Thymus (tissue), 11 donors: Measurements from ENCODE around the gene MAN2A2. TPM values are rescaled to one million over a fixed set of nuclear protein-coding genes. Genes with fewer than 3 reads are reported as not detected.

Experiments used
- DNase-seq, 9 donors: peaks; one replicate each; pipeline ENCODE4 v3.0.0-alpha.2; 2013; ENCODE audit warnings: low spot score in 9 of 9, low read depth in 6 of 9, missing footprints in 1 of 9
- H3K27ac ChIP-seq, 2 donors: one replicate each; pipeline ENCODE4 v1.5.1; 2013; ENCODE audit warnings: control low read depth in 1 of 2, low read depth in 1 of 2, low read length in 1 of 2, mild to moderate bottlenecking in 1 of 2, moderate library complexity in 1 of 2
- H3K27me3 ChIP-seq, 2 donors: one replicate each; pipeline ENCODE4 v1.5.1; 2013; ENCODE audit warnings: low read length in 1 of 2; ENCODE audit not compliant: control insufficient read depth in 2 of 2, insufficient read depth in 1 of 2
- H3K36me3 ChIP-seq, 2 donors: one replicate each; pipeline ENCODE4 v1.5.1; 2013; ENCODE audit warnings: low read length in 1 of 2, mild to moderate bottlenecking in 1 of 2, moderate library complexity in 1 of 2; ENCODE audit not compliant: control insufficient read depth in 2 of 2, insufficient read depth in 2 of 2
- H3K4me1 ChIP-seq, 2 donors: one replicate each; pipeline ENCODE4 v1.5.1; 2013; ENCODE audit warnings: low read length in 2 of 2; ENCODE audit not compliant: control insufficient read depth in 2 of 2, insufficient read depth in 2 of 2
- H3K4me3 ChIP-seq, 2 donors: one replicate each; pipeline ENCODE4 v1.5.1; 2013; ENCODE audit warnings: low read length in 2 of 2, control low read depth in 1 of 2, mild to moderate bottlenecking in 1 of 2
- H3K9me3 ChIP-seq, 2 donors: one replicate each; pipeline ENCODE4 v1.5.1; 2013; ENCODE audit warnings: low read length in 1 of 2, mild to moderate bottlenecking in 1 of 2; ENCODE audit not compliant: control insufficient read depth in 2 of 2, insufficient read depth in 1 of 2
- WGBS: extraction: QIAGEN DNeasy Blood & Tissue Kit; methylation state at CpG from one replicate; pipeline ENCODE4 v1.1.7; 2013; 5-methylcytosine and 5-hydroxymethylcytosine counted together
- polyA plus RNA-seq: library from polyadenylated mRNA; stranded (reverse); fragments of 200-250 nt; gene quantifications from one replicate; pipeline ENCODE4 v1.2.3, GENCODE V29; 2013
- total RNA-seq: library from RNA; stranded (reverse); fragments of 120-200 nt; gene quantifications from one replicate; pipeline ENCODE4 v1.2.4, GENCODE V29; 2013
- donor health status: healthy.

MAN2A2 gene
- total and polyA plus RNA-seq, 2 donors = 8.3 to 46.5 TPM

DNA sequence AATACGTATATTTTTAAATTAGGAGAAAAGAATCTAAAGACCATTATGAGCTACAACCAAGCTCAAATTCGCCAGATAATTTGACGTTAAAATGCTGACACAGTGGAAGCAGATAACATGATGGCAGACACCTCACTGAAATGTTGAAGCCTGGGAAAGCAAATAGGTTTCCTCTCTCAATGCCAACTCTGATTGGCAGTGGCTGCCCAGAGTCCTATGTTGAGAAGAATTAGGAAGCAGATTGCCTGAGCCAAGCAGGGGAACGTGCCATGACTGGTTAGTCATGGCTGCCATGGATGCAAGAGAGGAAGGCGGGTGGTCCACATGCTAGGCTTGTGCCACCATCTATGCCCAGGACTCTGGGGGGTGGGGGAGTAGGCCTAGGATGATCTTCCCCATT lies 35.2 kb downstream of the MAN2A2 start:
- WGBS = 98% methylated on average over 5 of the region's 5 CpGs
- no peak for DNase-seq
- Histone ChIP-seq H3K4me1 (peaks cover 17 to 26% of the 10 kb centered on the region in 2 donors), H3K36me3 (peaks cover 41 to 47% of the 10 kb centered on the region in 2 donors), H3K27me3 (no peaks in the 10 kb centered on the region), H3K9me3 (peaks cover 0 to 4% of the 10 kb centered on the region in 2 donors), H3K27ac (no peak overlapping the region), H3K4me3 (no peak overlapping the region)

DNA sequence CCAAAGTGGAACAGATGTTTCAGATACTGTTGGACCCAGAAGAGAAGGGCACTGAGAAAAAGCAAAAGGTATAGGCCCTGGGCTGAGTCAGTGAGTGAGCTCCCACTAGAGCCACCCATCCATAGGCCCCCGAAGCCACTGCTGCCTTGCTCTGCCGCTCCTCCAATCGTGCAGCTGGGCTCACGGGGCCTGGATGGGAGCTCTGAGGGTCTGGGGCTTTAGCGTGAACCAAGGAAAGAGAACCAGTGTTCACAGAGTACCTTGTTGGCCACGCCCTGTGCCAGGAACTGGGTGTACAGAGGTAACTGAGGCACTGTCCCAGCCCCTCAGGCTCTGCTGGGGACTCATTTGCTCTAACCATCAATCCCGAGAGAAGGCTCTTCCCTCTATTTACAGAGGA lies 36.7 kb downstream of the MAN2A2 start:
- WGBS = 76% methylated on average over 7 of the region's 7 CpGs
- H3K4me1 ChIP-seq = peaks cover 11 to 14% of the 10 kb centered on the region in 2 donors
- peaks cover 0 to 4% of the 10 kb centered on the region in 2 donors for H3K9me3 ChIP-seq
- DNase-seq = no peak
- H3K4me3 ChIP-seq = no peak overlapping the region
- H3K36me3 ChIP-seq = peaks cover 53 to 57% of the 10 kb centered on the region in 2 donors
- no peaks in the 10 kb centered on the region for H3K27me3 ChIP-seq
- H3K27ac ChIP-seq = no peak overlapping the region

DNA sequence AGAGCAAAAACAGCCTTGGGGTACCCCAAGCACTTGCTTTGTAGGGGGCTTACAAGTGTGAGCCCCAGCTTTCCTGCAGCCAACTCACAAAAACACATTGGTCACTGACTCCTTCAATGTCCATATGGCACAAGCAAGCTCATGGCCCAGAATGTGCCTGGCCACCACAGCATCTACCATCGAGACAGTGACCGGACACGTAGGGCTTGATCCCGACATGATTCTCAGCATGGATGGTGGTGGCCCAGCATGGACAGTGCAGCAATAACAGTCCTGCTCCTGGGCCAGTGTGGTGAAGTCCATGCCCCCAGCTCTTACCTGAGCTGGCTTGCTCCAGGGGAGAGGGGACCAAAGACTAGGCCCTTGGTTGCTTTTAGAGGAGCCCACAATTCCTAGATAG lies 37.9 kb downstream of the MAN2A2 start:
- whole genome bisulfite sequencing = 98% methylated on average over 4 of the region's 4 CpGs
- peaks cover 60 to 61% of the 10 kb centered on the region in 2 donors for H3K36me3 ChIP-seq
- peaks cover 0 to 5% of the 10 kb centered on the region in 2 donors for H3K9me3 ChIP-seq
- H3K27me3 ChIP-seq = no peaks in the 10 kb centered on the region
- DNase-seq = no peak
- no peak overlapping the region for H3K4me3 ChIP-seq
- H3K4me1 ChIP-seq = peaks cover 3 to 5% of the 10 kb centered on the region in 2 donors
- H3K27ac ChIP-seq = no peak overlapping the region

DNA sequence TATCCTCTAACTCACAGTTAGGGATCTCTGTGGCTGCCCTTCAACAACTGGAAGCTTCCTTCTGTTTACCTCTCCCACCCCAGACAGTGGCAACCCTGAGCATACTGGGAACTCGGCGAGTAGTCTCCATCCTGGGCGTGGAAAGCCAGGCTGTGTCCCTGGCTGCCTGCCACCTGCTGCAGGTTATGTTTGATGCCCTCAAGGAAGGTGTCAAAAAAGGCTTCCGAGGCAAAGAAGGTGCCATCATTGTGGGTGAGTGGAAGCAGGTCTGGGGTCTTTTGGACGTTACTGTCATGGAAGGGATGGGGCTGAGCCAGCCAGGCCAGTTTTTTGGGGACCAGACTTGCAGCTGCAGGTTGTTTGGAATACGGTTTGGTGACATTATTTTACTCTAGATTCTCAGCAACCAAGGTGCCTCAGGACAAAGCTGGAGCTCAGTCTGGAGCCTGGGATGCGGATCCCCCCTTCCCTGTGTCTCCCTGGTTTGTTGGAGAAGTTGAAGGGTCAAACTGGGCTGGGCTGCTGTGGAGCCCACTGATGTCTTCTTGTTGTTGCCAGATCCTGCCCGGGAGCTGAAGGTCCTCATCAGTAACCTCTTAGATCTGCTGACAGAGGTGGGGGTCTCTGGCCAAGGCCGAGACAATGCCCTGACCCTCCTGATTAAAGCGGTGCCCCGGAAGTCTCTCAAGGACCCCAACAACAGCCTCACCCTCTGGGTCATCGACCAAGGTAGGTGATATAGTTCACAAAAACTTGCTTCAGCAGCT lies 39.4 kb downstream of the MAN2A2 start:
- Histone ChIP-seq H3K36me3 (peaks cover 71 to 74% of the 10 kb centered on the region in 2 donors), H3K27ac (no peak overlapping the region), H3K4me3 (no peak overlapping the region), H3K4me1 (no peaks in the 10 kb centered on the region), H3K27me3 (no peaks in the 10 kb centered on the region), H3K9me3 (peaks cover 0 to 5% of the 10 kb centered on the region in 2 donors)
- WGBS = 98% methylated on average over 12 of the region's 12 CpGs
- no peak for DNase-seq

DNA sequence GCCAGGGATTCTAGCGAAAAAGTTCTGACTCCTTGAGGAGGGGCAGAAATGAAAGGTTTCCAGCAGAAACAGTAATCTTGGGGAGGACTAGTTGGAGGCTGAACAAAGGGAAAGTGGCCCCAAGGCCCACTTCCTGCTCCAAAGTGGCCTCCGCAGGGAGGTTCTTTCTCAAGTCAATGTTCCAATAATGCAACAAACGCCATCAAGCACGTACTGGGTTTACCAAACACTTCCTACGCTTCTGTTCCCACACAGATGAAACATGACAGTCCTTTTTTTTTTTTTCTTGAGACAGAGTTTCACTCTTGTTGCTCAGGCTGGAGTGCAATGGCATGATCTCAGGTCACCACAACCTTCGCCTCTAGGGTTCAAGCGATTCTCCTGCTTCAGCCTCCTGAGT lies 42.0 kb downstream of the MAN2A2 start:
- Histone ChIP-seq H3K4me3 (no peak overlapping the region), H3K27me3 (no peaks in the 10 kb centered on the region), H3K9me3 (peaks cover 0 to 5% of the 10 kb centered on the region in 2 donors), H3K27ac (no peak overlapping the region), H3K36me3 (peaks cover 82 to 83% of the 10 kb centered on the region in 2 donors), H3K4me1 (no peaks in the 10 kb centered on the region)
- 93% methylated on average over 7 of the region's 7 CpGs for WGBS
- DNase-seq = no peak

DNA sequence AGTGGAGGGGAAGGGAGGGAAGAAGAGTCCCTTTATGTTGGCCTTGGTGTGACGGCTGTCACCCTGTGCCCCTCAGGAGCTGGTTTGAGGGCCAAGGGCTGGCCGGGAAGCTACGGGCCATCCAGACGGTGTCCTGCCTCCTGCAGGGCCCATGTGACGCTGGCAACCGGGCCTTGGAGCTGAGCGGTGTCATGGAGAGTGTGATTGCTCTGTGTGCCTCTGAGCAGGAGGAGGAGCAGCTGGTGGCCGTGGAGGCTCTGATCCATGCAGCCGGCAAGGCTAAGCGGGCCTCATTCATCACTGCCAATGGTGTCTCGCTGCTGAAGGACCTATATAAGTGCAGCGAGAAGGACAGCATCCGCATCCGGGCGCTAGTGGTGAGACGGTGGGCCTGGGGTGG lies 43.4 kb downstream of the MAN2A2 start:
- no peak for DNase-seq
- Histone ChIP-seq H3K4me3 (no peak overlapping the region), H3K9me3 (peaks cover 0 to 5% of the 10 kb centered on the region in 2 donors), H3K36me3 (peaks cover 78% of the 10 kb centered on the region in 2 donors), H3K4me1 (no peaks in the 10 kb centered on the region), H3K27ac (no peak overlapping the region), H3K27me3 (no peaks in the 10 kb centered on the region)
- WGBS = 99% methylated on average over 16 of the region's 16 CpGs

DNA sequence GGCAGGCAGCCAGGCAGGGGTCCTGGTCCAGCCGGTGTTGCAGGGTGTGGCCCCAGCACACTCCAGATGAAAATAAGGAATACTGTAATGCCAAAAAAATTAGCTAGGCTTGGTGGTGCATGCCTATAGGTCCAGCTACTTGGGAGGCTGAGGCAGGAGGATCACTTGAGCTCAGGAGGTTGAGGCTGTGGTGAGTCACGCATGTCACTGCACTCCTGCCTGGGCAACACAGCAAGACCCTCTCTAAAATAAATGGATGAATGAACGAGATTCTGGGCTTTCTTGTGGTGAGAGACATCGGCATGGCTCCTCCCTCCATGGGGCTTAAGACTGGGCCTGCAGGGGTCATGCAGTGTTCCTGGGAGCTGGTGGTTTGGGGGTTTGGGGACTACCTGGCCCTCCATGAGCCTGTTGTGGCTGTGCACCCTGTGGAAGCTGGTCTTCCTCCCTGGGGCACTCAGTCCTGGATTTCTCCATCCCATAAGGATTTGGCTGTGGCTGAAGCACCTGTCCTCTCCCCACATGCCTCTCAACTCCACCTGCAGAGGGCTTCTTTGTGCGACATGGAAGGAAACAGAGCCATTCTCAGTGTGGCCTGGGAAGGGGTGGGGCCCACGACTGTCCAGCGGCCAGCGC lies 44.0 kb downstream of the MAN2A2 start:
- WGBS = 91% methylated on average over 8 of the region's 8 CpGs
- Histone ChIP-seq H3K4me1 (no peaks in the 10 kb centered on the region), H3K27ac (no peak overlapping the region), H3K4me3 (no peak overlapping the region), H3K36me3 (peaks cover 78 to 80% of the 10 kb centered on the region in 2 donors), H3K27me3 (no peaks in the 10 kb centered on the region), H3K9me3 (peaks cover 0 to 5% of the 10 kb centered on the region in 2 donors)
- no peak for DNase-seq

DNA sequence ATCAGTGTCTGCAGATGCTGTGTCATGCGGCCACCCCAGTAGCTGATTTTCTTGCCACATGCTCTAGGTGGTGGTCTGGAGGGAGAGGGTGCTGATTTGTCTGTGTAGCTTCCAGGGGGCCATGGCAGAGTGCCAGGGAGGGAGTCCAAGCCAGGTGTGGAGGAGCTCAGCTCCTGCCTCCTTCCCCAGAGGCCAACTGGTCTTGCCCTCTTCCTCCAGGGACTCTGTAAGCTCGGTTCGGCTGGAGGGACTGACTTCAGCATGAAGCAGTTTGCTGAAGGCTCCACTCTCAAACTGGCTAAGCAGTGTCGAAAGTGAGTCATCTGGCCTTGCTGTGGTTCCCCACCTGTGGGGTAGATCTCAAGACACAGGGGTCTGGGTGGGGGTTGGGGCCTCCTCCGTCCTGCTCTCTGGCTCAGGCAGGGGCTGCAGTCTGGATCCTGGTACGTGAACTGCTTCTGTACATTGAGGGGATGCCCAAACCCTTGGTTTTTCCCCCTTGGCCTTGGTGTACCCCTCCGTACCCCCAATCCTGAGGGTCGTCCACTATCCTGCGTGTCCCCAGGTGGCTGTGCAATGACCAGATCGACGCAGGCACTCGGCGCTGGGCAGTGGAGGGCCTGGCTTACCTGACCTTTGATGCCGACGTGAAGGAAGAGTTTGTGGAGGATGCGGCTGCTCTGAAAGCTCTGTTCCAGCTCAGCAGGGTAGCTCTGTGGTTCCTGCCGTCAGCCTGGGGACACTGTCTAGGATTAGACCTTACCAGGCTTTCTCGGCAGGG lies 44.7 kb downstream of the MAN2A2 start:
- peaks cover 0 to 5% of the 10 kb centered on the region in 2 donors for H3K9me3 ChIP-seq
- H3K4me1 ChIP-seq = no peaks in the 10 kb centered on the region
- no peaks in the 10 kb centered on the region for H3K27me3 ChIP-seq
- DNase-seq = no peak
- no peak overlapping the region for H3K27ac ChIP-seq
- H3K4me3 ChIP-seq = no peak overlapping the region
- 93% methylated on average over 18 of the region's 18 CpGs for WGBS
- H3K36me3 ChIP-seq = peaks cover 75% of the 10 kb centered on the region in 2 donors

DNA sequence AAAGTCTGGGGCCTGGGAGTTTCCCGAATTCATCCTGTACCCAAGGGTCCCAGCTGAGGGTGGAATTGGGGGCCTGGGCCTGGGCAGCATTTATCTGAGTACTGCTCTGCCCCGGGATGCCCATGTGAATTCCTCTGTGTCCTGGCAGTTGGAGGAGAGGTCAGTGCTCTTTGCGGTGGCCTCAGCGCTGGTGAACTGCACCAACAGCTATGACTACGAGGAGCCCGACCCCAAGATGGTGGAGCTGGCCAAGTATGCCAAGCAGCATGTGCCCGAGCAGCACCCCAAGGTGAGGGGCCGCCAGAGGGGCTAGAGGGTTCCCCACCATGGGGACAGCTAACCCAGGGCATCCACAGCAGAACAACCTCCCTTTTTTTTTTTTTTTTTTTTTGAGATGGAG lies 45.4 kb downstream of the MAN2A2 start:
- Histone ChIP-seq H3K27ac (no peak overlapping the region), H3K27me3 (no peaks in the 10 kb centered on the region), H3K9me3 (peaks cover 0 to 5% of the 10 kb centered on the region in 2 donors), H3K4me3 (no peak overlapping the region), H3K36me3 (peaks cover 74 to 75% of the 10 kb centered on the region in 2 donors), H3K4me1 (no peaks in the 10 kb centered on the region)
- 93% methylated on average over 8 of the region's 8 CpGs for WGBS
- DNase-seq = no peak
